HG03432 (cell line): Measurements from ENCODE around the gene PICALM.
"Not testable (repeated sequence)": the region's sequence is repeated elsewhere in the genome, so short reads cannot be mapped to it uniquely, and the experiment has no call there.

Experiments used
- ATAC-seq: cut with Tn5 transposase; IDR thresholded peaks from one replicate; pipeline ENCODE4 v1.9.1; 2021; ENCODE audit warnings: mild to moderate bottlenecking, moderate library complexity; ENCODE audit not compliant: unreplicated experiment

PICALM gene

DNA sequence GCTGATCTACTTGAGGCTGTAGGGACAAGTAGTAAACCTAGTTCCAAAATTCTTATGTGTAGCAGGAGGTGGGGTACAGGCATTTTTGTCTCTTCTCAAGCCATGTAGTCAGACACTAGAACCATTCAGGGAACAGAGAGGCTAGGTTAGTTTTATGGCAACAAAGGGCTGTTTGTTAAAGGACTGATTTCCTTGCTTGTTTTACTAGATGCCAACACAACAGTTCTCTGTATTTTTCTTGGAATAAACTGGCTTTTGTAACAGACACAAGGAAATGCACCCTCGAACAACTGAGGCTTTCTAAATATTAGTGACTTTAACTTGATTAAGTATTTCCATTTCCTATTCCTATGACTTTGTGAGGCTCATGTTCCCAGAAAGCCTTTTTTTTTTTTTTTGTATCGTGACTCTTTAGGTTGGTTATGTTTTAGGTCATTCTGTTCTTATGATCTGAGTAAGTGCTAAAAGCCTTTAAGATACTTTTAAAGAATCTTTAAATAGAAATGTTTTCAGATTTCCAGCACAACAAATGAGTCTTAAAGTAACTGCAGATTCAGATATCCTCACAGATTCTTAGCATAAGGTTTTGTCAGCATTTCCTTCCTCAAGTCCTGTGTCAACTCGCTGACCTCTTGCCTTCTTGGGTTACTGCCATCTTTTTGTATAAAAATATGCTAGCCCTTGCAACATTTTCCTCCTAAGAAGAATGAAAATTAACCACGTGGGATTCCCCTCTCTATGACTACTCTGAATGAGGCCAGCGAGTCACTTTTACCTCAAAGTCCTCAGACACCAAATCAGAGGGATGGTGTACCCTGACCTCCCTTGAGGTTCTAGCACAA is 121.2 kb downstream of the PICALM start:
- peak; percentile 62 for ATAC-seq

GRCh38 chr11:85946221-85946620 is 122.7 kb downstream of the PICALM start:
- ATAC-seq = no peak

- no peak for ATAC-seq
These were observed 123.1 kb downstream of the PICALM start for GRCh38 chr11:85945788-85946187.

DNA sequence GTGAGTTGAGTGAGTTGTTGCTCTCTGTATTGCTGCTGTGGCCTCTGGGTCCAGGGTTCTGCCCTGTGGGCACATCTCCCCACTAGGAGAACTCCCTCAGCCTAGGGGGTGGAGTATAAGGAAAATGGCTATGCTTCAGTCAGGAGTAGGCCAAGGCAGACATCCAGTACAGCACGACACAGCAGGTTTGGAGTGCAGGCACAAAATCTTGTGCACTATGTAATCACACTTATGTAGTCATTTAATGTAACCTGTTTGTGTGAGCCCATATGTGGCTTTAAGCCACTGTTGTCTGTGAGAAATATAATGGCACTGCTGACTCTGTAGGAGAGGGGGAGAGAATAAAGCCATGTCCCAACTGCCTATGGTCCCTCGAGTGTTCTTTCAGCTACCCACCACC is 123.6 kb downstream of the PICALM start:
- no peak for ATAC-seq

- peak; percentile 75 for ATAC-seq
These were observed 127.4 kb downstream of the PICALM start for GRCh38 chr11:85941380-85941973.

- no peak for ATAC-seq
These were observed 129.5 kb downstream of the PICALM start for GRCh38 chr11:85939099-85940015.

- ATAC-seq = no peak
These were observed 131.0 kb downstream of the PICALM start for GRCh38 chr11:85937835-85938234.

- ATAC-seq = no peak
These were observed 133.1 kb downstream of the PICALM start for GRCh38 chr11:85935751-85936150.

- ATAC-seq = no peak
These were observed 134.2 kb downstream of the PICALM start for GRCh38 chr11:85934596-85935169.

GRCh38 chr11:85930879-85931366 is 138.0 kb downstream of the PICALM start:
- ATAC-seq = no peak

DNA sequence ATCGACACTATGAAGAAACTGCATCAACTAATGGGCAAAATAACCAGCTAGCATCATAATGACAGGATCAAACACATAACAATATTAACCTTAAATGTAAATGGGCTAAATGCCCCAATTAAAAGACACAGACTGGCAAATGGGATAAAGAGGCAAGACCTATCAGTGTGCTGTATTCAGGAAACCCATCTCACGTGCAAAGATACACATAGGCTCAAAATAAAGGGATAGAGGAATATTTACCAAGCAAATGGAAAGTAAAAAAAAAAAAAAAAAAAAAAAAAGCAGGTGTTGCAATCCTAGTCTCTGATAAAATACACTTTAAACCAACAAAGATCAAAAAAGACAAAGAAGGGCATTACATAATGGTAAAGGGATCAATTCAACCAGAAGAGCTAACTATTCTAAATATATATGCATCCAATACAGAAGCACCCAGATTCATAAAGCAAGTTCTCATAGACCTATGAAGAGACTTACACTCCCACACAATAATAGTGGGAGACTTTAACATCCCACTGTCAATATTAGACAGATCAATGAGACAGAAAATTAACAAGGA is 142.2 kb downstream of the PICALM start:
- not testable (repeated sequence) for ATAC-seq

DNA sequence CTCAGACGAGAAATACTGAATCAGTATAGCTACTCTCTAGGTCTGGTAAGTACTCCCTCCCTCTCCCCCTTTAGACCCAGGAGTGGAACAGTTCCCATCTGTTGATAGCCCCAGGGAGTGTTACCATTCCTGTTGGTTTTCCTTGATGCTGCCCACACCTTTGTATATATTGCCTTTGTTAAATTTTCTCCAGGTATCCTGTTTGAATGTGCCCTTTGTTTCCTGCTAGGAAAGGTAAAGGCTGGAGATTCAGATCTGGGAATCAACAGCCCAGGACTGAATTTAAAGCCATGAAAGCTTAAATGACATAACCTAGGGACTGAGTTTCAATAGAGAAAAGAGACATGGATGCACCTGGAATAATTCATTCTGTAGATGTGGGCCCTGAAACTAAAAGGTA is 145.4 kb downstream of the PICALM start:
- no peak for ATAC-seq

GRCh38 chr11:85922367-85922766 is 146.5 kb downstream of the PICALM start:
- peak; percentile 93 for ATAC-seq

DNA sequence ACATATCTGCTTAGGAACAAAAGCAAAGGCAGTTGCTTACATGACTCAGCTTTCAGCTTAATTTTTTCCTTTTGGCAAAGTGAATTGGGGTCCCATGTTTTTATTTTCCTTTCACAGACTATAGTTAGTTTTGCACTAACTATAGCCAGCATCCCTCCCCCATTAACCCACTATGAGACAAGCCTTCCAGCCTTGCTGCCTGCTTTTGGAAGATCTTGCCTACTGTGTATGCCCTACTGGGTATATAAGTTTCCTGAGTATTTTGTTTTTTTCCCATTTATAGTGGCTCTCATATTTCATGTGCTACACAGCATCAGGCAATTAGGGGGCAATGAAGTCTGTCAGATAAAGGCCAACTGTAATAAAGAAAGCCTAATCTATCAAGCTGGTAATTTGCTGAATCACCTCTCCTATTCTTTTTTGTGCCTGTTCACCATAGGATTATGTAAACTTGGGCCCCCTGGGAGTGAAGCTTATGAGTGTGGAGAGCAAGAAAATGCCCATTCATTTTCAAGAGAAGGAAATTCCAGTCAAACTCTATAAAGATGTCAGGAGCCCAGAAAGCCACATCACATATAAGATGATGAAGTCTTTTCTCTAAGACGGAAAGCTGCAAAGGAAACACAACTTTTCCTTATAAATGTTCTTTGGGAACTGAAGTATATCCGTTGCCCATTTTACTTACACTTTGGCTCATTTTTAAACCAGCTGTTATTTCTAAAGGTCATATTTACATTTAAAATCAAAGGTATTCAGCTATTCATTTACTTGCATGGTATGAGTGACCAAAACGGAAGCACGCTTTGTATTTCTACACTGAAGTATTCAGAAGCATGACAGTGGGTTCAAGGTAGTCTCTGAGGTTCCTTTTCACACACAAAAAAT is 149.7 kb downstream of the PICALM start:
- no peak for ATAC-seq

DNA sequence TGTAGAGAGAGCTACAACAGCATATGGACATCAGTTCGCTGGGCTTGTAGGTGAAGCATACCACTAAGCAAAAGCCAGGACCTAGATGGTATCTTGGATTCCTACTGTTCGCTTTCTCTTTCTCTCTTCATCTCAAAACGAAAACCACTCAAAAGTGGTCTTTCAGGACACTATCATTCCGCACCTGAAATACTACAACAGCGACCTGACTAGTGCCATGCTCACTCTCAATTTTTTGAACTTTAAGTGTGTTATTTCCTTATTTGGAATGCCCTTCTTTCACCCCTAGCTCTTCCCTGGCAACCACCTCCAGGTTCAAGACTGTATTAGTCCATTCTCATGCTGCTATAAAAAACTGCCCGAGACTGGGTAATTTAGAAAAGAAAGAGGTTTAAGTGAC is 154.5 kb downstream of the PICALM start:
- no peak for ATAC-seq

DNA sequence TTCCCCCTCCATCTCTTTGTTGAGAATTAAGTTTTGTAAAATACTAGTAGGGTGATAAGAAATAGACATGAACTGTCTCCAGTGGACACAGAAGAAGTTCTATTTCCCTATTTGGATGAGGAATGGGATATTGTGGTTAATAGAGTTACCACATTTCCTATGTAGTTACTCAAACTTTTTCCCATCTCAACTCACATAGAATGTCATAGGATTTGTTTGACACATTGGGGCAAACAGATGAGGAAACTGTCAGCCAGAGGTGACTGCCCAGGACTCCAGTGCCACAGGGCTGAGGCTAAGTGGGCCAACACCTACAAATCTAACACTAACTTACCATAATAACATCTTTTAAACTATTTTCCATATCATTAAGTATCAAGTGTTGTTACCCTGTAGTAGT is 155.4 kb downstream of the PICALM start:
- ATAC-seq = no peak

- no peak for ATAC-seq
These were observed 156.5 kb downstream of the PICALM start for GRCh38 chr11:85912414-85912813.
